HG02571 (cell line): ENCODE results near the gene MED13L.
"Not testable (repeated sequence)": the region's sequence is repeated elsewhere in the genome, so short reads cannot be mapped to it uniquely, and the experiment has no call there.

ENCODE experiments used
- ATAC-seq: cut with Tn5 transposase; IDR thresholded peaks from one replicate; pipeline ENCODE4 v1.9.1; 2021; ENCODE audit warnings: mild to moderate bottlenecking, moderate library complexity; ENCODE audit not compliant: unreplicated experiment

MED13L gene

DNA sequence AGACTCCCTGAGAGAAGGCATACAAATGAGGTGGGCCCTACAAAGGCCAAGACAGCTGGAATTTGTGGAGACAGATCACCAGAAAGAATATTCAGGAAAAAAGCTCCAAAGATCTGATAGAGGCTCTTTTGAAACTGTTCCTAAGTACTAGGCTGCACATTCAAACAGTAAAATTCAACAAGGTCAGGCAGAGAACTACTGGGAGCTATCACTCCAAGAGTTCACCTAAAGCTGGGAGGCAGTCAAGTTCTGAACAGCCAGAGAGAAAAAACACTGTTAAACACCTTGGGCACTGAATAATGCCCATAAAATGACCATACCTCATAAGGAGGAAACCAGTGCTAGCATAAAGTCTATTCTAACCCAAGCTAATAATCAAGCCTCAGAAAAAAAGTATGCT lies 28.6 kb downstream of the MED13L start:
- no peak for ATAC-seq

DNA sequence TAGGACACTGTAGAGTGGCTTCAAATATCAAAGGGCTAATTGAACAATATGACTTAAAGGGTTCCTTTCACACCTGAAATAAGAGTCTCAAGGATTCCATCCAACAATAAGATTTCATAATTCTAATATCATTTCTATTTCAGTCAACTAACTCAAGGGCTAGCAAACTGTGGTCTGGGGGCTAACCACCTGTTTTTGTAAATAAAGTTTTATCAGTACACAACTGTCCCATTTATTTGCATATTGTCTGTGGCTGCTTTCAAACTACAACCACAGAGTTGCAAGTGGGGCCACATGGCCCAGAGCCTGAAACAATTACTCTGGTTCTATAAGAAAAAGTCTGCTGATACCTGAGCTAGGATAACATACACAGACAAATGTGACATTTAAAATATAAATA lies 29.1 kb downstream of the MED13L start:
- no peak for ATAC-seq

DNA sequence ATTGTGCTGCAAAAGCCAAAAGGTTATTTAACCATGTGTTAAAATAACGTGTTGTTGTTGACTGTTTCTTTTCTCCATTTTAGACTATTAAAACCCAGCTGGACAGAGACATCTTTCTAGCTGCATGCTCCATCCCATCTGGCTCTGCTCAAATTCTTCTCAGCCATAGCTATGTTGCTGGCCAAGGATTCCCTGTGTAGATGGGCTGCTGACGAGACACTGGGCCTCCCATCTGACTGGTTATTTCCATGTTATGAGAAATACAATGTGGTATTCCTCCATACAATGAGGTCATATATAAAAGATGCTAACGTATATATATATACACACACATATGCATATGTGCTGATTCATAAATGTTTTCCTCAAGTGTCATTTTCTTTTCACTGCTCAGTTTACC lies 30.1 kb downstream of the MED13L start:
- no peak for ATAC-seq

DNA sequence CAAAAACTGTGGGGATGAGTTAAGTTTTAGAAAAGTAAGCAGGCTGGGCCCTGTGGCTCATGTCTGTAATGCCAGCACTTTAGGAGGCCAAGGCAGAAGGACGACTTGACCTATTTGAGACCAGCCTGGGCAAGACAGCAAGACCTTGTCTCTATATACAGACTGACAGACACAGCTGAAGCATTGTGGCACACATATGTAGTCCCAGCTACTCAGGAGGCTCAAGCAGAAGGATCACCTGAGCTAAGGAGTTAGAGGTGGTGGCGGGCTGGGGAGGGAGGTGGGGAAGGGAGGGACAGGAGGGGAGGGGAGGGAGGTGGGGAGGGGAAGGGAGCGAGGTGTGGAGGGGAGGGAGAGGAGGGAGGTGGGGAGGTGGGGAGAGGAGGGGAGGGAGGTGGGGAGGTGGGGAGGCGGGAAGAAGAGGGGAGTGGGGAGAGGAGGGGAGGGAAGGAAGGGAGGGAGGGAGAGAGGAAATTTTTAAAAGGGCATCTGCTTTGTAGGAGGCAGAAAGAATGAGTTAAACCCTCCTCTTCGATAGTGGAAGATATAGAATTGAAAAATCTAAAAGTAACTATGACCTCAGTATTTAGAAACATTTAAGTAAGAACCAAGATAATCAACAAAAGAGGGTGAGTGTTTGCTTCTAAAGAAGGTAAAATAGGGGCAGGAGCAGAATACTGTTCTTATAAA lies 30.9 kb downstream of the MED13L start:
- no peak for ATAC-seq

DNA sequence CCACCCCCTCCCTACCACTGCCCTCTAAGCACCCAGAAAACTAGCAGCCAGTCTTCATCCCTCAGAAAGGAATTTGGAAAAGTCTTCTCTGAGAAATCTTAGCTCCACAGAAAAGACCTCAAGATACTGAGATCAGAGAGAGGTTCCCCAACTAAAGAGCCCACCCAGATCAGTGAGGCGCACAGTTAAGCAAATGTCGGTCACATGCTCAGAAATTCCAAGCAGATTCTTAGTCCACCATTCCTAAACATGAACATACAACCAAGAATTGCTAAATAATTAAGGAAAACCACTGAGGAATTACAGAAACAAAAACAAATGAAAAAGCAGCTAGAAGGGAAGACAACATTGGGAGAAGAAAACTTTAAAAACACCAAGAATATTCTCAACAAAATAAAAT lies 32.3 kb downstream of the MED13L start:
- no peak for ATAC-seq

DNA sequence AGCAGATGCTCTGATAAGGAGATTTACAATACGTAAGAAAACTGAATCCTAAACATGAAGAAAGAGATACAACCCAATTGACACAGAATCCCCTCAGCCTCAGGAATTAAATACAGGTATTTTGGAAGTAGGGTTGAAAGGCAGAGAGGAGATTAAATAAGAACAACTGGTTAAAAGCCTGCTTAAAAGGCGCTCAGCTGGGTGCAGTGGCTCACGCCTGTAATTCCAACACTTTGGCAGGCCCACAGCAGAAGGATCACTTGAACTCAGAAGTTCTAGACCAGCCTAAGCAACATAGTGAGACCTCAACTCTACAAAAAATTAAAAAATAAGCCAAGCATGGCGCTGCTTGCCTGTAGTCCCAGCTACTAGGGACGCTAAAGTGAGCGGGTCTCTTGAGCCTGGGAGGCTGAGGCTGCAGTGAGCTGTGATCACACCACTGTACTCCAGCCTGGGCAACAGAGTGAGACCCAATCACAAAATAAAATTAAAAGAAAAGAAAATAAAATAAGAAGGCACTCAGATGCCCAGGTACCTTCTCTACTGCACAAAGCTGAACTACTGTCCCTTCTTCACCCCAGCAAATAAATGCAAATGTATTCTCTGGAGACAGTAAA lies 32.9 kb downstream of the MED13L start:
- no peak for ATAC-seq

DNA sequence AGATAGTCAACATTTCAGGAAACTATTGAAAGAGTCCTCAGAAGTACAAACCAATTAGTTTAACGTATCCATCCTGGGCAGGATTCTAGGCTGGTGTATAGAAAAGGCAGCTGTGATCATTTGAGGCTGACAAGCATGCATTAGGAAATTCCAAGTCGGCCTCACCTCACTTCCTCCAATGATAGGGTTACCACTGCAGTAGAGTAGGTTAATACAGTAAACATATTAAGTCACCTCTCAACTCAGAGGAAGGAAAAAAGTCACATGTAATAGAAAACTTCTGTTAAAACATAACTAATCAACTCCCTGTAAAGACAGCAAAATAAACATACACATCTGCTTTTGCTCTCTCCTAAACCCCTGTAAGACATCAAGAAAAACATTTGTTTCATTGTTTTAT lies 33.5 kb downstream of the MED13L start:
- no peak for ATAC-seq

DNA sequence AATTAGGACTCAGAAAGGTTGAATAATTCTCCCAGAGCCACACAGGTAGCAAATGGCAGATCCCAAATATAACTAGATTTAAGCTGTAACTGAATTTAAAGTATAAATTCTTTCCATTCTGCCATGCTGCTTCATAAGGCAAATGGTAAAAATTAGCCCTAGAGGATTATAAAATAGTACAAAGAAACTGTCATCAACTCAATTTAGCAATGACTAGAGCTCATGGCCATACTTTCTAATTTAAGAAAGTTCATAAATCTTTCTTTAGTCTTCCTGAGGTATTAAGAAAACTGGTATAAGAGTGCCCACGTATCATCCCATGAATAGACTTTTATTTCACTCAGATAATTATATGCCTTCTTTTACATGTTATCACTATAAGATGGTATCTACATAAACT lies 34.8 kb downstream of the MED13L start:
- no peak for ATAC-seq

DNA sequence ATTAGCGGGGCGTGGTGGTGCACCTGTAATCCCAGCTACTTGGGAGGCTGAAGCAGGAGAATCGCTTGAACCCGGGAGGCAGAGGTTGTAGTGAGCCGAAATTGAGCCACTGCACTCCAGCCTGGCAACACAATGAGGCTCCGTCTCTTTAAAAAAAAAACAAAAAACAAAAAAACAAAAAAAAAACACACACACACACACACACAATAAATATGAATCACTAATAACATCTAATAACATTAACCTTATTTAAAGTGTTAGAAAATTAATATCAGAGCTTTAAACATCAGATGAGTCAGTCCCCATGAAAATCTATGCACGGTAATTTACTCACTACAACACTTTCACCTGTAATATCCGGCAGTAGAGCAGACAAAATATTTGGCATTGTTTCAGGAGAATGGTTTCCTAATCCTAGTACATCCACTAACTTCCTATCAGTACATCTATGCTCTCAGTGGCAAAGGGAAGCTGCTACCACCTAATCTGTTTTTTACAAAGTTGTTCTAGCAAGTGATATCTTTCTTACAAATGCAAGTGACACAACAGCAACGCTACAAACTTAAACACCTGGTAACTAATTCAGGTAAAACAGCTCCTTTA lies 36.2 kb downstream of the MED13L start:
- ATAC-seq: no peak

DNA sequence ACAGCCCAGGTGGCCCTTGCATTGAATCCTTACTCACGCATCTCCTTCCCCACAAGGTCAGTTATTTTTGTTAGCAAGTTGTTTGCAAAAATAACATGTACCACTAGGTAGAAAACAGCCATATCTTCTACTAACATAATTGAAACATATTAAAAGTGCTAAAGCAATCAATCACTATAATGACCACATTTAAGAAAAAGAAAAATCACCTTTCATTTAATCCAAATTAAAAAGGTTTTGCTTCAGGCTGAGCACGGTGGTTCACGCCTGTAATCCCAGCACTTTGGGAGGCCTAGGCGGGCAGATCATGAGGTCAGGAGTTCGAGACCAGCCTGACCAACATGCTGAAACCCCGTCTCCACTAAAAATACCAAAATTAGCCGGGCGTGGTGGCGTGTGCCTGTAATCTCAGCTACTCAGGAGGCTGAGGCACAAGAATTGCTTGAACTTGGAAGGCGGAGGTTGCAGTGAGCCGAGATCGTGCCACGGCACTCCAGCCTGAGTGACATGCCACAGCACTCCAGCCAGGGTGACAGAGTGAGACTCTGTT lies 38.8 kb downstream of the MED13L start:
- ATAC-seq: not testable (repeated sequence)

DNA sequence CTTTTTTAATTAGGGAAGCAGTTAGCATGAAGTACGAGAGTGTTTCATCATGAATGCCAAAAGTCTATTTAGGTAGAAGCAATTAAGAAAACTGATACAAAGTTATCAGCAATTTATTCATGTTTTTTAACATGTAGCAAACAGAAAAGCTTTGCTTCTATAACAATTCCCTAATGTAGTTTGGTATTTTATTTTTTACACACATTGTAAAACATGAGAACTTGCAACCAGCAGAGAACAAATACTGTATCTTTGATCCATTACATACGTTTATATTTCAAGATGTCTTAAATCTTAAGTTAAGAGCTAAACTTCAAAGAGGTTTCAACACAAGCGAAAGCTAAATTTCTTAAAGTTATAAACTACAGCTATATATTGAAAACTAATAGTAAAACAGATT lies 39.3 kb downstream of the MED13L start:
- no peak for ATAC-seq

DNA sequence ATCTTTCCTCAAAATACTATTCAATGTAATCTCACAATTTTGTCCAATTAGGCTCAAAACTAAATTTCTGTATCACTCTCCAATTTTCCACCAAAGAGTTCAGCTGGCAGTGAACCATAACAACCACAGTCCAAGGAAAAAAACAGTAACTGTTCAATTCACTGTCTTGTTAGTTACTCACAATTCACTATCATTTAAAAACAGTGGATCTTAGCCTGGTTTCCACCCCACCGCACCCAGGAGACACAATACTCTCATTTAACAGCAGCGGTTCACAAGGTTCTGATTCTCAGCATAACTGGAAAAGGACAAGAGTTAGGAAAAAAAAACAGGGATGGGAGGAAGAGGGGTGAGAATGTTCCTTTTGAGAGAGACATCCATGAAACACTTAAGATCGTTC lies 40.5 kb downstream of the MED13L start:
- no peak for ATAC-seq

DNA sequence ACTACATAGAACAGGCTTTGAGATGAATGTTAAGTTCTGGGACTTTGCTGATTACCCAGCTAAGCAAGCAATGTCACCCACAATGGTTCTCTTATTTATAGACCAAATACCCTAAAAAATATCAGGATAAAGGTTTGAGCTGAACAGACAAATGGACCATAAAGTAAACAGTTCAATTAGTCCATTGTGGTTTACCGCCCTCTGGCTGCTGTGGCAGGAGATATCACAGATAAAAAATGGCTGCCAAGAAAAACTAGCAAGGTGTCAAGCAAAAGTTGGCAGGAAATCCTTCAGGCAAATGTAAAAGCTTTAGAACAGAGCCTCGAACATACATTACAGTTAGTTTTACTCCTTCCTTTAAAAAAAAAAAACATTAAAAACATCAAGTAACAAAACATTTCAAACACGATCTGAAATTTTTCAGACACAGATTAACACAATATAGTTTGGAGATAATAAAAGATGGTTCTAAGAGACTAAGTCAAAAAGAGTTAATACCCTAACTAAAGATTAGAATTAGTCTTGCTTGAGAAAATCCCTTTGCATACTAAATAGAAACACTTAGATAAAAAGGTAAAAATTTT lies 41.3 kb downstream of the MED13L start:
- ATAC-seq: no peak

DNA sequence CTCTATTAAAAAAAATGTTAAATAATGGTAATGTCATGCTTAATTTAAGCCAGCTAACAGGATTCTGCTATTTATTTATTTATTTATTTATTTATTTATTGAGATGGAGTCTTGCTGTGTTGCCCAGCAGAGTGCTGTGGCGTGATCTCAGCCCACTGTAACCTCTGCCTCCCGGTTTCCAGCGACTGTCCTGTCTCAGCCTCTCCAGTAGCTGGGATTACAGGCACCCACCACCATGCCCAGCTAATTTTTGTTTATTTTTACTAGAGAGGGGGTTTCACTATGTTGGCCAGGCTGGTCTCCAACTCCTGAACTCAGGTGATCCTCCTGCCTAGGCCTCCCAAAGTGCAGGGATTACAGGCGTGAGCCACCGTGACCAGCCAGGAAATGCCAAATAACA lies 43.3 kb downstream of the MED13L start:
- not testable (repeated sequence) for ATAC-seq

DNA sequence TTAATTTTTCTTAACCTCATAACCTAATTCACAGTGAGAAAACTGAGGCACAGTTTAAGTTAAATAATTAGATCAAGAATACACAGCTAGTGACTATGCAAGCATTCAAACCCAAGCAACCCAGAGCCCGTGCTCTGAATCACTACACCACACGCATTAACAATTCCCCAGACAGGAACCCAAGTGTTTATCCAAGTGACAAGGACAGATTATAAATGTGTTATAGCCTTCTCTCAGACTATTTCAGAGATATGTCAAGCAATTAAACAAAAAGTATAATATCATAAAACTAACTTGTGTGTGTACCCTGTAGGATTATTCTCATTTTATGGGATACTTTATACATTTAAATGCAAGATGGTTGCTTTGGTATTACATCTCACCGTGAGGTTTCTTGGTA lies 43.8 kb downstream of the MED13L start:
- no peak for ATAC-seq

DNA sequence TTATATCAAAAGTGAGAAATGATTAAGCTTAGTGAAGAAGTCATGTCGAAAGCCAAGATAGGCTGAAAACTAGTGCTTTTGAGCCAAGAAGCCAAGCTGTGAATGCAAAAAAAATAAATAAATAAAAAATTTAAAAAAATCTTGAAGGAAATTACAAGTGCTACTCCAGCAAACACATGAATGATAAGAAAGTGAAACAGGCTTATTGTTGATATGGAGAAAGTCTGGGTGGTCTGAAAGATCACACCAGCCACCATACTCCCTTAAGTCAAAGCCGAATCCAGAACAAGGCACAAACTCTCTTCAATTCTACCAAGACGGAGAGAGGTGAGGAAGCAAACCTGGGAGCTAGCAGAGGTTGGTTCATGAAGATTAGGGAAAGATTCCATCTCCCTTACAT lies 49.7 kb downstream of the MED13L start:
- ATAC-seq: no peak

DNA sequence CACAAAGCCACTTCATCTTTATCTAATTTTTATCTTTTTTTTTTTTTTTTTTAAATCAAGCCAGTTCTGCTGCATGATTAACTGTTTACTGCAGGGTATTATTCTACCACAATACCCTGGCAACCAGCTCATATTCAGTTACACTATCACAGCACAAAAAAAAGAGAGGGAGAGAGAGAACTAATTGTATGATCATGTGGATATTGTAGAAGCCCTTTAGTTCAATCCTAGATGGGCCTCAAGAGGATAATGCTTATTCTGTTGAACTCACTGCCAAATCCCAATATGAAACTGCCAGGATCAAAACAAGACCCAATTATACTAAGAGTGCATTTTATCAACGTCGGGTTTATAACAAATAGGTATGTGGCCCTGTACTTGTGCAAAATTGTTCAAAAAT lies 51.5 kb downstream of the MED13L start:
- ATAC-seq: no peak

DNA sequence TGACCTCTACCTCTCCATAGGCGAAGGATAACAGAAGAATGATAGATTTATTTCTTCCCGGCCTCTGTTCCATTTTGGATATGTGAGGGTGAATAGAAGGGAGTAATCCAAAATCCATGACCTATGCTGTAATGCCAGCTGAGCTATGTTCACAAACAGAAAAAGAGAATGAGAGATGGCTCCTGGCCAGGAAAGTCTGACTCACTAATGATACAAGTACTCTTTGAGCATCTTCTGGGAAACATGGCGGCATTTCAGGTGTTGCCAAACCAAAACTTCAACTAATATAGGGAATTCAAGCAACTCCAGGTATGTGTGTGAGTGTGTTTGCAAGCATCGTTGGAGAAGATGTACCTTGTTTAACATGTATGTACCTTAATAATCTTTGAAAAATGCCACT lies 55.1 kb downstream of the MED13L start:
- no peak for ATAC-seq

DNA sequence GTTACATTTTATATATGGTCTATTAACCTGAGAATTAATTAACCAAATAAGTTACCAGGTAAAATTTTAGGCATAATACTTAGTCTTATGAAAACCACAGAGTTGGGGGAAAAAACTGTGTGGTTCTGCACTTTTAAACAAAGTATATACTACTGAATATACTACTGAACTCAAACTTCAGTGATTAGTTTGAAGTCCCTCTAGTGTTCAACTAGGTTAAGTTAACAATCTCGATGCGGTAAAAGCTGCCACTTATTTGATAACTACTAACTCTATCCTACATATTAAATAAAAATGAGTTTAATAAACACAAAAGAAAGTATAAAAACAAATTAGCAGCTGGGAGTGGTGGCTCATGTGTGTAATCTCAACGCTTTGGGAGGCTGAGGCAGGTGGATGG lies 56.7 kb downstream of the MED13L start:
- ATAC-seq: no peak

DNA sequence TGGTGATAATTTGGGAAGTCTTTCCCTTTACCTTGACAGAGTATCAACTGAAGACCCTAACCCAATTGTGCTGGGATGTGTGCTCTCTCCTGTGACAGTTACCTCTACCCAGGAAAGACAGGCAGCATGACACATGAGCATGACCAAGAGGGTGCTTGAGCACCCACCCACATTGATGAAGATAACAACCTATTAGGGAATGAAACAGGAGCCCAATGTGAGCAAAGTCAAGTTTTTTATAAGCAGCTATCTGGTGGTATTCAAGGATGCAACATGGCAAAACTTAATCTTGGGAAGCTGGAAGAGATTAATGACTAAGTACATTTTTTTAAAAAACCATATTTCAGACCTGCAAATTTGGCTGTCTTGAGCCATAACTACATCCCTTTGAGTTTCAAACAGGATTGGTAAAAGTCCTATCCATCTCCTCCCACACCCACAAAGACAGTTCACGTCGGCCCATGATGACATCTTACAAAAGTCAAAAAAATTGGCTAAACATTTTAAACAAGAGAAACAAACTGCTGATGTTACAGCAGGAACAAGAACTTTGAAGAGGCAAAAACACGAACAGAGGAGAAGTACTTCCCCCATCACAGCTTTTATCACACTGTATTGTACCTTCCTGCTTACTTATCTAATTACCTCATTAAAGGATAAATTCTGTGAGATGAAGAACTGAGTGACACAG lies 60.3 kb downstream of the MED13L start:
- no peak for ATAC-seq

DNA sequence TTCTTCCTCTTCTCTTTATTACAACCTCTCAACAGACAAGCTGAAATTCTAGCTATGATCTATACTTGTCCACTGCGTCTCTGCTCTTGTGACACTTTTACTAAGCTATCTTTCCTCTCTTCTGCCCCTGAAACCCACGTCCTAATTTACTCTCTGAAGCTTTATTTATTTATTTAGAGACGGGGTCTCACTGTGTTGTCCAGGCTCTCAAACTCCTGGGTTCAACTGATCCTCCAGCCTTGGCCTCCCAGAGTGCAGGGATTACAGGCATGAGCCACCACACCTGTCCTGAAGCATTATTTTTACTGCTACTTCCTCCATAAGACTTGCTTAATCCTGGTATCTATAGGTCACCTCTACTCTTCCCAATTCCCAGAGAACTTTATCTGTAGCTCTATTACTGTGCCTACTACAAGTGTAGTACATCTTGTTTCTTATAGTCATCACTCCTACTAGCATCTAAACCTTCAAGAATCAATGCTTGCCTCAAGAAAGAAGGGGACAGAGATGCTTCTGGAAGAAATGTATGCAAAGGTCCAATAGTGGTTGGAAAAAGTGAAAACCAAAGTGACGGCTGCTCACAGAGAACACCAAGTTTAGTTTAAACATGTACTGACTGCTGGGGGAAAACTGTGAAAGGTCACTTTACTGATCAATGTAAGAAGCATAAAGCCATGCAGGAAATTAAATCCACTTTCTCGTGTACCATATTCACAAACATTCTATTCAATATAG lies 61.3 kb downstream of the MED13L start:
- ATAC-seq: no peak
